GM23338 (cell line): Measurements from ENCODE around the gene ZNF516. TPM values are rescaled to one million over a fixed set of nuclear protein-coding genes. Genes with fewer than 3 reads are reported as not detected.

Experiments used
- ATAC-seq: fragments of 200-7000 bp; cut with Tn5 transposase; 3 replicates; pipeline ENCODE4 v1.9.1; 2020
- DNase-seq: peaks from one replicate; pipeline ENCODE4 v3.0.0-alpha.2; 2015; ENCODE audit warnings: low spot score
- H2AFZ ChIP-seq: fragments of 200-600 bp; sonication (generic); 2 replicates; pipeline ENCODE4 v1.8.0; 2016; ENCODE audit warnings: antibody characterized with exemption, mild to moderate bottlenecking, moderate library complexity
- H3F3A ChIP-seq: fragments of 200-600 bp; sonication (generic); replicated peaks from 2 replicates; pipeline ENCODE4 v1.8.0; 2017; ENCODE audit warnings: antibody characterized with exemption, mixed run types, low read depth
- H3K27ac ChIP-seq: fragments of 200-600 bp; sonication (generic); 2 replicates; pipeline ENCODE4 v1.6.1; 2016; ENCODE audit warnings: low read depth
- H3K27me3 ChIP-seq: fragments of 200-600 bp; sonication (generic); 2 replicates; pipeline ENCODE4 v1.8.0; 2016; ENCODE audit warnings: mild to moderate bottlenecking, mixed run types, moderate library complexity; ENCODE audit not compliant: insufficient read depth
- H3K36me3 ChIP-seq: fragments of 200-600 bp; sonication (generic); 2 replicates; pipeline ENCODE4 v1.8.0; 2016; ENCODE audit warnings: mild to moderate bottlenecking; ENCODE audit not compliant: insufficient read depth
- H3K4me1 ChIP-seq: fragments of 200-600 bp; sonication (generic); 2 replicates; pipeline ENCODE4 v1.8.0; 2016; ENCODE audit warnings: mild to moderate bottlenecking, moderate library complexity; ENCODE audit not compliant: insufficient read depth
- H3K4me2 ChIP-seq: fragments of 200-600 bp; sonication (generic); 2 replicates; pipeline ENCODE4 v1.7.1; 2017; ENCODE audit warnings: mixed run types
- H3K4me3 ChIP-seq: fragments of 200-600 bp; sonication (generic); 2 replicates; pipeline ENCODE4 v1.6.1; 2016; ENCODE audit warnings: mixed run types
- H3K79me2 ChIP-seq: fragments of 200-600 bp; sonication (generic); replicated peaks from 2 replicates; pipeline ENCODE4 v1.8.0; 2017; ENCODE audit warnings: mild to moderate bottlenecking; ENCODE audit not compliant: insufficient read depth
- H3K9me2 ChIP-seq: fragments of 200-600 bp; sonication (generic); 2 replicates; pipeline ENCODE4 v1.8.0; 2017; ENCODE audit not compliant: insufficient read depth
- H4K20me1 ChIP-seq: fragments of 200-600 bp; sonication (generic); replicated peaks from 2 replicates; pipeline ENCODE4 v1.8.0; 2017; ENCODE audit warnings: mild to moderate bottlenecking; ENCODE audit not compliant: insufficient read depth
- H3K27ac Mint-ChIP-seq: 2 replicates; pipeline ENCODE4 v1.8.0; 2020; ENCODE audit warnings: inconsistent platforms, mild to moderate bottlenecking, moderate library complexity, mixed read lengths
- H3K27me3 Mint-ChIP-seq: 3 replicates; pipeline ENCODE4 v1.8.0; 2022; ENCODE audit warnings: low read depth, mild to moderate bottlenecking, moderate library complexity, mixed read lengths, inconsistent platforms; ENCODE audit not compliant: insufficient read depth, poor library complexity
- H3K36me3 Mint-ChIP-seq: 3 replicates; pipeline ENCODE4 v1.8.0; 2021; ENCODE audit warnings: low read depth, mild to moderate bottlenecking, inconsistent platforms, moderate library complexity, mixed read lengths
- H3K4me1 Mint-ChIP-seq: 3 replicates; pipeline ENCODE4 v1.8.0; 2020; ENCODE audit warnings: mild to moderate bottlenecking, inconsistent platforms, mixed read lengths
- H3K4me3 Mint-ChIP-seq: 3 replicates; pipeline ENCODE4 v1.8.0; 2021; ENCODE audit warnings: moderate library complexity, mild to moderate bottlenecking, inconsistent platforms, mixed read lengths
- H3K9me3 Mint-ChIP-seq: 3 replicates; pipeline ENCODE4 v1.8.0; 2020; ENCODE audit warnings: moderate library complexity, mild to moderate bottlenecking, inconsistent platforms, mixed read lengths
- CREB1 ChIP-seq: fragments of 250-450 bp; sonication (Bioruptor Pico); IDR thresholded peaks from 2 replicates; pipeline ENCODE4 v1.5.0; 2020; ENCODE audit warnings: low read depth, mild to moderate bottlenecking, moderate library complexity
- CTCF ChIP-seq, 2 experiments: fragments of 200-600 bp in 1 of 2; sonication (generic) in 1 of 2; conservative IDR thresholded peaks; 2 replicates each; pipeline versions ENCODE4 v1.5.1 to v1.6.1; 2016 to 2017; ENCODE audit warnings: antibody characterized with exemption in 2 of 2, low read depth in 2 of 2, mild to moderate bottlenecking in 2 of 2, moderate library complexity in 1 of 2
- ETS1 ChIP-seq: IDR thresholded peaks from 2 replicates; pipeline ENCODE4 v1.6.1; 2016; ENCODE audit warnings: antibody characterized with exemption
- EZH2 ChIP-seq: fragments of 200-600 bp; sonication (generic); IDR thresholded peaks from one replicate; pipeline ENCODE4 v1.8.0; 2017; ENCODE audit warnings: antibody characterized with exemption, mild to moderate bottlenecking, low read depth; ENCODE audit not compliant: unreplicated experiment
- EZH2phosphoT487 ChIP-seq: fragments of 200-600 bp; sonication (generic); IDR thresholded peaks from one replicate; pipeline ENCODE4 v1.8.1; 2018; ENCODE audit warnings: antibody characterized with exemption; ENCODE audit not compliant: unreplicated experiment
- JUNB ChIP-seq: IDR thresholded peaks from one replicate; pipeline ENCODE4 v1.6.1; 2016; ENCODE audit warnings: antibody characterized with exemption; ENCODE audit not compliant: unreplicated experiment
- NANOG ChIP-seq: IDR thresholded peaks from 2 replicates; pipeline ENCODE4 v1.6.1; 2016; ENCODE audit warnings: antibody characterized with exemption, borderline replicate concordance
- POLR2AphosphoS5 ChIP-seq: IDR thresholded peaks from 2 replicates; pipeline ENCODE4 v1.6.1; 2016; ENCODE audit warnings: antibody characterized with exemption, low read depth
- REST ChIP-seq: IDR thresholded peaks from one replicate; pipeline ENCODE4 v1.6.1; 2018; ENCODE audit warnings: antibody characterized with exemption; ENCODE audit not compliant: unreplicated experiment
- STAT1 ChIP-seq: IDR thresholded peaks from one replicate; pipeline ENCODE4 v1.6.1; 2016; ENCODE audit warnings: antibody characterized with exemption; ENCODE audit not compliant: unreplicated experiment
- ZNF114 ChIP-seq: fragments of 250-450 bp; sonication (Bioruptor Pico); IDR thresholded peaks from 2 replicates; pipeline ENCODE4 v1.5.0; 2020; ENCODE audit warnings: mild to moderate bottlenecking, moderate library complexity
- ZNF331 ChIP-seq: fragments of 250-450 bp; sonication (Bioruptor Pico); IDR thresholded peaks from 2 replicates; pipeline ENCODE4 v1.5.0; 2020; ENCODE audit warnings: low read depth, mild to moderate bottlenecking, moderate library complexity
- polyA plus RNA-seq: library from polyadenylated mRNA; unstranded; fragments of >200 nt; fragmentation: Nextera tagmentation; extraction: Ambion mirVana; gene quantifications from 2 replicates; pipeline ENCODE4 v1.2.1, GENCODE V29; 2016
- total RNA-seq: library from RNA; depleted of rRNA; stranded (reverse); fragments of >200 nt; shearing (Covaris generic); gene quantifications from 2 replicates; pipeline ENCODE4 v1.2.3, GENCODE V29; 2014
- TF ChIP-seq, protein P1 (sequence below): fragments of 250-450 bp; sonication (Bioruptor Pico); IDR thresholded peaks from 2 replicates; pipeline ENCODE4 v1.5.0; 2020; ENCODE audit warnings: mild to moderate bottlenecking, moderate library complexity

The ZNF516 gene
- total and polyA plus RNA-seq, 2 experiments from 2014 or later: 11.9 to 24.2 TPM

DNA sequence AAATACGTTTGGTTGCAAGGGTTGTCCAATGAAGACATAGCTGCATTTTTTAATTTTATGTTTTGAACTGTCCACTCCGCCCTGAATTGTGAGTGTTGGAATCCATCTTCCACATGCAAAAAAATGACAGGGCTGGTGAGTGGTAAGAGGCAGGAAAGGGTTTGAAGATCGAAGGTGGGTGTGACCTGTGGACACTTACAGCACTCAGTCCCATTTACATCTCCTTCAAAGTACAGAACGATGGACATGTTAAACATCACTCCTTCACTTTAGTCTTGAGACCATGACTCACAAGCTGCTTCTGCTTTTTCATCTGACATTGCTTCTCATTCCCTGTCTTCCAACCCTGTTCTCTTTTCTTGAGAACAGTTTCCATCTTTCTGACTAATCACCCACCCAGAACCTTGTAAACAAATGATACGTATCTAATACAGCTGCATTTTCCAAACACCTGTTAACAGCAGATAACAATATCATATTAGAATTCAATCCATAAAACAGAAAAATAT lies 179.3 kb downstream of the ZNF516 start (continued):
- TF ChIP-seq ZNF114: no peak
- no peak for TF ChIP-seq CREB1 (CRISPR knock-in tag)
- no peak for TF ChIP-seq STAT1
- TF ChIP-seq JUNB: no peak
- no peak for TF ChIP-seq ETS1
- no peak for TF ChIP-seq POLR2AphosphoS5
- TF ChIP-seq ZNF331 (CRISPR knock-in tag): no peak
- no peak for TF ChIP-seq NANOG
- TF ChIP-seq EZH2phosphoT487: no peak
- no peak for TF ChIP-seq EZH2
- no peak for TF ChIP-seq REST

GRCh38 chr18:76314496-76314895 lies 180.5 kb downstream of the ZNF516 start:
- no peaks in the 10 kb centered on the region for H3K36me3 Mint-ChIP-seq
- no peaks in the 10 kb centered on the region for H3K9me3 Mint-ChIP-seq
- no peak for DNase-seq
- Histone ChIP-seq H3K4me1 (peaks cover 23% of the 10 kb centered on the region), H4K20me1 (no peaks in the 10 kb centered on the region), H3F3A (no peaks in the 10 kb centered on the region), H3K4me3 (peak overlapping the region; percentile 9; the same call in 1 of the 2 replicates), H3K36me3 (no peaks in the 10 kb centered on the region), H2AFZ (no peak overlapping the region), H3K79me2 (no peaks in the 10 kb centered on the region), H3K27me3 (no peaks in the 10 kb centered on the region), H3K9me2 (no peaks in the 10 kb centered on the region), H3K27ac (no peak overlapping the region), H3K4me2 (peak overlapping the region; percentile 18)
- peaks cover 22% of the 10 kb centered on the region for H3K4me1 Mint-ChIP-seq
- no peak for ATAC-seq
- no peak overlapping the region; the same call in 2 of the 3 replicates for H3K4me3 Mint-ChIP-seq
- H3K27me3 Mint-ChIP-seq: no peaks in the 10 kb centered on the region
- peak overlapping the region; percentile 48; the same call in 1 of the 2 replicates for H3K27ac Mint-ChIP-seq
- TF ChIP-seq POLR2AphosphoS5 (no peak), ZNF114 (no peak), EZH2 (no peak), CTCF (conservative IDR thresholded peaks at IDR 0.05; ENCODE audit: low read depth in 2 of 2) (no peak)
- TF ChIP-seq, protein P1, sequence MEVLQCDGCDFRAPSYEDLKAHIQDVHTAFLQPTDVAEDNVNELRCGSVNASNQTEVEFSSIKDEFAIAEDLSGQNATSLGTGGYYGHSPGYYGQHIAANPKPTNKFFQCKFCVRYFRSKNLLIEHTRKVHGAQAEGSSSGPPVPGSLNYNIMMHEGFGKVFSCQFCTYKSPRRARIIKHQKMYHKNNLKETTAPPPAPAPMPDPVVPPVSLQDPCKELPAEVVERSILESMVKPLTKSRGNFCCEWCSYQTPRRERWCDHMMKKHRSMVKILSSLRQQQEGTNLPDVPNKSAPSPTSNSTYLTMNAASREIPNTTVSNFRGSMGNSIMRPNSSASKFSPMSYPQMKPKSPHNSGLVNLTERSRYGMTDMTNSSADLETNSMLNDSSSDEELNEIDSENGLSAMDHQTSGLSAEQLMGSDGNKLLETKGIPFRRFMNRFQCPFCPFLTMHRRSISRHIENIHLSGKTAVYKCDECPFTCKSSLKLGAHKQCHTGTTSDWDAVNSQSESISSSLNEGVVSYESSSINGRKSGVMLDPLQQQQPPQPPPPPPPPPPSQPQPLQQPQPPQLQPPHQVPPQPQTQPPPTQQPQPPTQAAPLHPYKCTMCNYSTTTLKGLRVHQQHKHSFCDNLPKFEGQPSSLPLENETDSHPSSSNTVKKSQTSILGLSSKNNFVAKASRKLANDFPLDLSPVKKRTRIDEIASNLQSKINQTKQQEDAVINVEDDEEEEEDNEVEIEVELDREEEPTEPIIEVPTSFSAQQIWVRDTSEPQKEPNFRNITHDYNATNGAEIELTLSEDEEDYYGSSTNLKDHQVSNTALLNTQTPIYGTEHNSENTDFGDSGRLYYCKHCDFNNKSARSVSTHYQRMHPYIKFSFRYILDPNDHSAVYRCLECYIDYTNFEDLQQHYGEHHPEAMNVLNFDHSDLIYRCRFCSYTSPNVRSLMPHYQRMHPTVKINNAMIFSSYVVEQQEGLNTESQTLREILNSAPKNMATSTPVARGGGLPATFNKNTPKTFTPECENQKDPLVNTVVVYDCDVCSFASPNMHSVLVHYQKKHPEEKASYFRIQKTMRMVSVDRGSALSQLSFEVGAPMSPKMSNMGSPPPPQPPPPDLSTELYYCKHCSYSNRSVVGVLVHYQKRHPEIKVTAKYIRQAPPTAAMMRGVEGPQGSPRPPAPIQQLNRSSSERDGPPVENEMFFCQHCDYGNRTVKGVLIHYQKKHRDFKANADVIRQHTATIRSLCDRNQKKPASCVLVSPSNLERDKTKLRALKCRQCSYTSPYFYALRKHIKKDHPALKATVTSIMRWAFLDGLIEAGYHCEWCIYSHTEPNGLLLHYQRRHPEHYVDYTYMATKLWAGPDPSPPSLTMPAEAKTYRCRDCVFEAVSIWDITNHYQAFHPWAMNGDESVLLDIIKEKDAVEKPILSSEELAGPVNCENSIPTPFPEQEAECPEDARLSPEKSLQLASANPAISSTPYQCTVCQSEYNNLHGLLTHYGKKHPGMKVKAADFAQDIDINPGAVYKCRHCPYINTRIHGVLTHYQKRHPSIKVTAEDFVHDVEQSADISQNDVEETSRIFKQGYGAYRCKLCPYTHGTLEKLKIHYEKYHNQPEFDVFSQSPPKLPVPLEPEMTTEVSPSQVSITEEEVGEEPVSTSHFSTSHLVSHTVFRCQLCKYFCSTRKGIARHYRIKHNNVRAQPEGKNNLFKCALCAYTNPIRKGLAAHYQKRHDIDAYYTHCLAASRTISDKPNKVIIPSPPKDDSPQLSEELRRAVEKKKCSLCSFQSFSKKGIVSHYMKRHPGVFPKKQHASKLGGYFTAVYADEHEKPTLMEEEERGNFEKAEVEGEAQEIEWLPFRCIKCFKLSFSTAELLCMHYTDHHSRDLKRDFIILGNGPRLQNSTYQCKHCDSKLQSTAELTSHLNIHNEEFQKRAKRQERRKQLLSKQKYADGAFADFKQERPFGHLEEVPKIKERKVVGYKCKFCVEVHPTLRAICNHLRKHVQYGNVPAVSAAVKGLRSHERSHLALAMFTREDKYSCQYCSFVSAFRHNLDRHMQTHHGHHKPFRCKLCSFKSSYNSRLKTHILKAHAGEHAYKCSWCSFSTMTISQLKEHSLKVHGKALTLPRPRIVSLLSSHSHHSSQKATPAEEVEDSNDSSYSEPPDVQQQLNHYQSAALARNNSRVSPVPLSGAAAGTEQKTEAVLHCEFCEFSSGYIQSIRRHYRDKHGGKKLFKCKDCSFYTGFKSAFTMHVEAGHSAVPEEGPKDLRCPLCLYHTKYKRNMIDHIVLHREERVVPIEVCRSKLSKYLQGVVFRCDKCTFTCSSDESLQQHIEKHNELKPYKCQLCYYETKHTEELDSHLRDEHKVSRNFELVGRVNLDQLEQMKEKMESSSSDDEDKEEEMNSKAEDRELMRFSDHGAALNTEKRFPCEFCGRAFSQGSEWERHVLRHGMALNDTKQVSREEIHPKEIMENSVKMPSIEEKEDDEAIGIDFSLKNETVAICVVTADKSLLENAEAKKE (CRISPR knock-in tag): no peak
